Keratinocyte (primary cell): ENCODE measurements around the gene ZBTB40. TPM values are rescaled to one million over a fixed set of nuclear protein-coding genes. Genes with fewer than 3 reads are reported as not detected.

Experiments
- DNase-seq: peaks from one replicate; pipeline ENCODE4 v3.0.0-alpha.2; 2011; ENCODE audit warnings: low read depth, missing footprints, low spot score
- FAIRE-seq: peaks from 2 replicates; lab custom pipeline; 2011; peaks lifted over from hg19 to GRCh38; lab: Jason Lieb, UNC
- H2AFZ ChIP-seq: 2 replicates; pipeline ENCODE4 v1.6.0; 2012; ENCODE audit warnings: low read length, control low read depth, inconsistent platforms; ENCODE audit not compliant: control insufficient read depth
- H3K27ac ChIP-seq: 2 replicates; pipeline ENCODE4 v1.5.1; 2011; ENCODE audit warnings: low read length; ENCODE audit not compliant: control insufficient read depth, insufficient read depth
- H3K27me3 ChIP-seq: 3 replicates; pipeline ENCODE4 v1.6.0; 2011; ENCODE audit warnings: low read length; ENCODE audit not compliant: control insufficient read depth, insufficient read depth; ENCODE audit errors: extremely low read depth
- H3K36me3 ChIP-seq, 2 experiments: 2 replicates in 1 of 2; 3 replicates in 1 of 2; pipeline ENCODE4 v1.5.1; 2011; ENCODE audit warnings: low read length in 2 of 2, mild to moderate bottlenecking in 1 of 2; ENCODE audit not compliant: control insufficient read depth in 2 of 2, insufficient read depth in 2 of 2; ENCODE audit errors: extremely low read depth in 1 of 2
- H3K4me1 ChIP-seq: 3 replicates; pipeline ENCODE4 v1.5.1; 2011; ENCODE audit warnings: low read length; ENCODE audit not compliant: control insufficient read depth, insufficient read depth; ENCODE audit errors: extremely low read depth
- H3K4me2 ChIP-seq: 3 replicates; pipeline ENCODE4 v1.6.0; 2011; ENCODE audit warnings: low read depth, low read length; ENCODE audit not compliant: control insufficient read depth, insufficient read depth; ENCODE audit errors: extremely low read depth
- H3K4me3 ChIP-seq, 3 experiments: fragments of 200-600 bp in 1 of 3; sonication (generic) in 1 of 3; 2 replicates in 2 of 3; 3 replicates in 1 of 3; pipeline ENCODE4 v1.5.1; 2011 to 2016; ENCODE audit warnings: low read length in 3 of 3, mild to moderate bottlenecking in 3 of 3, control low read depth in 2 of 3, inconsistent platforms in 1 of 3, low read depth in 1 of 3, mixed read lengths in 1 of 3, mixed run types in 1 of 3, moderate library complexity in 1 of 3; ENCODE audit not compliant: control insufficient read depth in 2 of 3, insufficient read depth in 2 of 3; ENCODE audit errors: extremely low read depth in 1 of 3
- H3K79me2 ChIP-seq: 2 replicates; pipeline ENCODE4 v1.6.0; 2012; ENCODE audit warnings: low read length; ENCODE audit not compliant: control insufficient read depth, insufficient read depth
- H3K9ac ChIP-seq: 3 replicates; pipeline ENCODE4 v1.6.0; 2011; ENCODE audit warnings: low read length; ENCODE audit not compliant: control insufficient read depth, insufficient read depth; ENCODE audit errors: extremely low read depth
- H3K9me1 ChIP-seq: 3 replicates; pipeline ENCODE4 v1.6.0; 2011; ENCODE audit warnings: low read length; ENCODE audit not compliant: control insufficient read depth, insufficient read depth; ENCODE audit errors: extremely low read depth
- H3K9me3 ChIP-seq: 2 replicates; pipeline ENCODE4 v1.5.1; 2012; ENCODE audit warnings: low read depth, low read length; ENCODE audit not compliant: control insufficient read depth
- H4K20me1 ChIP-seq: 3 replicates; pipeline ENCODE4 v1.6.0; 2011; ENCODE audit warnings: low read length; ENCODE audit not compliant: control insufficient read depth, insufficient read depth; ENCODE audit errors: extremely low read depth
- CTCF ChIP-seq, 3 experiments: IDR thresholded peaks in 1 of 3; conservative IDR thresholded peaks in 1 of 3; optimal IDR thresholded peaks in 1 of 3; 2 replicates in 2 of 3; 3 replicates in 1 of 3; pipeline versions ENCODE3 to v1.5.1; 2011; ENCODE audit warnings: low read length in 3 of 3, mild to moderate bottlenecking in 3 of 3, moderate library complexity in 2 of 3, control low read depth in 1 of 3, inconsistent platforms in 1 of 3; ENCODE audit not compliant: insufficient read depth in 2 of 3; ENCODE audit errors: extremely low read depth in 1 of 3
- EZH2 ChIP-seq: IDR thresholded peaks from one replicate; pipeline ENCODE4 v1.6.1; 2012; ENCODE audit warnings: inconsistent platforms, mild to moderate bottlenecking, low read length, moderate library complexity
- dilution Hi-C: fragments of 300-500 bp; cut with MboI; formaldehyde crosslinking; loops from one replicate; pipeline ENCODE4 v1.7.0; 2020; ENCODE audit warnings: low sequenced_read_pairs; ENCODE audit not compliant: extremely low pct_ligation_motif_present
- polyA plus RNA-seq, 5 experiments: library from polyadenylated mRNA; depleted of rRNA in 3 of 5; stranded (reverse) in 3 of 5; stranded (forward) in 1 of 5; unstranded in 1 of 5; fragments of >200 nt; gene quantifications; 1 replicate in 1 of 5; 2 replicates in 3 of 5; 3 replicates in 1 of 5; pipeline versions ENCODE4 v1.2.1 to v1.2.3, GENCODE V29; 2011 to 2012; ENCODE audit warnings: missing spikeins in 2 of 5, low read depth in 1 of 5, low replicate concordance in 1 of 5

ZBTB40 gene
- polyA plus RNA-seq, 1 donor (not counting 4 experiments of a cell fraction or from before 2014, with no cell fraction given) = 5.0 TPM

- H3K9ac ChIP-seq = no peak overlapping the region
- H4K20me1 ChIP-seq = no peaks in the 10 kb centered on the region
- no peaks in the 10 kb centered on the region for H3K27me3 ChIP-seq
- DNase-seq (no peak), FAIRE-seq (no peak)
- dilution Hi-C loops = no loop called here
- no peak overlapping the region for H3K4me3 ChIP-seq
- H3K79me2 ChIP-seq = no peaks in the 10 kb centered on the region
- H2AFZ ChIP-seq = no peak overlapping the region
- no peaks in the 10 kb centered on the region for H3K9me3 ChIP-seq
- TF ChIP-seq CTCF (optimal IDR thresholded peaks at IDR 0.05 in 1 of 3, IDR thresholded peaks at IDR 0.05 in 1 of 3, conservative IDR thresholded peaks at IDR 0.05 in 1 of 3; ENCODE audit: extremely low read depth in 1 of 3, insufficient read depth in 2 of 3, low read length in 3 of 3) (no peak), EZH2 (no peak)
- no peak overlapping the region for H3K27ac ChIP-seq
- H3K9me1 ChIP-seq = no peaks in the 10 kb centered on the region
- peaks cover 36 to 47% of the 10 kb centered on the region in 2 experiments for H3K36me3 ChIP-seq
- no peak overlapping the region for H3K4me2 ChIP-seq
- H3K4me1 ChIP-seq = no peaks in the 10 kb centered on the region
These were observed 66.3 kb downstream of the ZBTB40 start for GRCh38 chr1:22517956-22518355.

- no peaks in the 10 kb centered on the region for H3K79me2 ChIP-seq
- dilution Hi-C loops = no loop called here
These were observed 66.7 kb downstream of the ZBTB40 start for GRCh38 chr1:22518379-22518778.

More at GRCh38 chr1:22518379-22518778, 66.7 kb downstream of the ZBTB40 start:
- TF ChIP-seq EZH2 (no peak), CTCF (optimal IDR thresholded peaks at IDR 0.05 in 1 of 3, IDR thresholded peaks at IDR 0.05 in 1 of 3, conservative IDR thresholded peaks at IDR 0.05 in 1 of 3; ENCODE audit: extremely low read depth in 1 of 3, insufficient read depth in 2 of 3, low read length in 3 of 3) (no peak)
- FAIRE-seq = no peak
- H2AFZ ChIP-seq = no peak overlapping the region
- no peaks in the 10 kb centered on the region for H4K20me1 ChIP-seq
- no peaks in the 10 kb centered on the region for H3K9me3 ChIP-seq
- H3K4me3 ChIP-seq = no peak overlapping the region
- no peaks in the 10 kb centered on the region for H3K27me3 ChIP-seq
- no peaks in the 10 kb centered on the region for H3K9me1 ChIP-seq
- no peaks in the 10 kb centered on the region for H3K4me1 ChIP-seq
- H3K36me3 ChIP-seq = peaks cover 36 to 46% of the 10 kb centered on the region in 2 experiments
- H3K4me2 ChIP-seq = no peak overlapping the region
- no peak overlapping the region for H3K9ac ChIP-seq
- DNase-seq = no peak
- no peak overlapping the region for H3K27ac ChIP-seq
